Measurements from ENCODE around the gene ICE1.
"Not testable (repeated sequence)": the region's sequence is repeated elsewhere in the genome, so short reads cannot be mapped to it uniquely, and the experiment has no call there.

ICE1 gene

DNA sequence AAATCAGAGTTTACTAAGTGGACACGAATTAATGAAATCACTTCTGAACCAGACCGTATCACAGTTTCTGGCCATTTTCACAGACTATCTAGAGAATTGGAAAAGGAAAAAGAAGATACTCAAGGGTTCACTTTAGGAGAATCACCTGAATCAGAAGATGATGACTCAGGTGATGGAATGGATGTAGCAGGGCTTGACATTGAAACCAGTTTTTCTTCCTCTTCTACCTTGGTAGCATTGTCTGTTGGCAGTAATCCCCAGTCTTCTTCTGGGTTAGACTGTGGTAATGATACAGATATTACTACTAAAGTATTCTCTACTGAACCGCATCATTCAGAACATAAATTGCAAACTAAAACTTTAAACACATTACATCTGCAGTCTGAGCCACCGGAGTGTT is 38.5 kb downstream of the ICE1 start:
- H3K4me3 ChIP-seq (ENCODE audit: low read length), result no peak overlapping the region
- no peak for TF ChIP-seq ZNF274 (IDR thresholded peaks at IDR 0.05; ENCODE audit: low read depth, low read length)

DNA sequence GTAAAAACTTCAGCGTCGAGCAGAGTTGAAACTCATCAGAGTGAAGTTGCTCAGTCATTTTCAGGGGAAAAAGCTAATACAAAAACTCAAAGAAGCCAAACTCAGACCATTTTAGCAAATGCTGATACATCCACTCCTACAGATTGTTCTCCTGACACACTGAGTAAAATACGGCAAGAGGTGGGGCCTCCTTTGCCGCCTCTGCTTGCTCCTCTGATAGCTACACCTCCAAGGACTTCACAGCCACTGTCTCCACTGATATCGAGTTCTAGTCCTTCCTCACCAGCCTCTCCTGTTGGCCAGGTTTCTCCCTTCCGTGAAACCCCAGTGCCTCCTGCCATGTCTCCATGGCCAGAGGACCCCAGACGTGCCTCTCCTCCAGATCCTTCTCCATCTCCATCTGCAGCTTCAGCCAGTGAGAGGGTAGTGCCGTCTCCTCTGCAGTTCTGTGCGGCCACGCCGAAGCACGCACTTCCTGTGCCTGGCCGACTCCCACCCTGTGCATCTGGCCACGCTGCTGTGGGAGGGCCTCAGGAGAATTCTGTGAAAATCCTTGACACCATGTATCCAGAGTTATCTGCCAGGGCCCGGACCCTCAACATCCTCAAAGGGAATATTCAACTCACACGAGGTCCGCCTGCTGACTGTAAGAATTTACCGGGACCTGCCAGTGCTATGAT is 41.7 kb downstream of the ICE1 start:
- TF ChIP-seq ZNF274 (IDR thresholded peaks at IDR 0.05; ENCODE audit: low read depth, low read length), result no peak
- H3K4me3 ChIP-seq (ENCODE audit: low read length), result no peak overlapping the region

DNA sequence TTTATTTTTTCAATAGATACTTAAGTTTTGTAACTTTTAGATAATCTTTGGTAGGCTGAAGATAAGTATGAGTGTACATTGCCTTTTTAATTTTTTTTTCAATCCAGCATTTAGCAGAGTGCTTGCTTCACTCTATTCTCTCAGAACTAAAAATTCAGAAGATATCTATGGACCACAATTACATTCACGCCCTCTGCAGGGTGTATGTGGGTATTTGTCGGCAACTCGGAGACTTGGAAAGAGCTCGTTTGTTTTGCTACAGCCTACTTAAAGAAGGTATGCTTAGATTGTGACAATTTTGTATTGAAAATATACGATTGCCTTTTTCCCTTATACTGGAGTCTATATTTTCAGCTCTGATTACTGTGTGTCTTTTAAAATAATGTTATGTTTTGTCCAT is 43.8 kb downstream of the ICE1 start:
- no peak for TF ChIP-seq ZNF274 (IDR thresholded peaks at IDR 0.05; ENCODE audit: low read depth, low read length)
- no peak overlapping the region for H3K4me3 ChIP-seq (ENCODE audit: low read length)

DNA sequence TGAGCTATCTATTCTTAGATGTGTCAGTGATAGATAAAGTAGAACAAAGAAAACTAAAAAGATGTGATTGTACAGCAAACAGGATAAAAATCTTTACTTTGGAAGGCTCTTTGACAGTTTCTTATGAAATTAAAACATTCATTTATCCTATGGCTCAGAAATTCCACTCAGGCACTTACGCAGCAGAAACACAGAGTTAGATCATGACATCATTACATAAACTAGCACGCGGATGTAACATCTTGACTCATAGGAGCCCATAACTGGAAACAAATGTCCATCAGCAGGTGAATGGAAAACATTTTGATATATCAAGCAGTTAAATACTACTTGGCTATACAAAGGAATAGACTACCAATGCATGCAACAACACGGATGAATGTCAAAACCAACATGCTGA is 45.3 kb downstream of the ICE1 start:
- no peak for TF ChIP-seq ZNF274 (IDR thresholded peaks at IDR 0.05; ENCODE audit: low read depth, low read length)
- H3K4me3 ChIP-seq (ENCODE audit: low read length), result no peak overlapping the region

DNA sequence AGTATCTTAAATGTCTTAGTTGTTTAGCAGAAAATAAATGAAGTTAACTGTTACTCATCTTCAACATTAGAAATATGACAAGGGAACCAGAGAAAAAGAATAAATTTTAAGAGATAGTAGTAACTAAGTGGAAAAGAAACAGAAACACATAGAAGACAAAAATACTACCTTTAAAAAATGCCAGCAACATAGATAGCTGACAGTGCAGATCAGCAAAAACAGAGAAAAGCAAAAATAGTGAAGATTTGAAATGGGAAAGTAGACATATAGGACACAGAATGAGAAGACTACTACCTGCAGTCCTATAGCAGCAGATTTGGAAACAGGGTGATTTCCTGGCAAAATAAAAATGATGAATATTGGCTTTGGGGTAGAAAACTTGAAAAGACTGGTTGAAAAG is 48.5 kb downstream of the ICE1 start:
- no peak overlapping the region for H3K4me3 ChIP-seq (ENCODE audit: low read length)
- no peak for TF ChIP-seq ZNF274 (IDR thresholded peaks at IDR 0.05; ENCODE audit: low read depth, low read length)

DNA sequence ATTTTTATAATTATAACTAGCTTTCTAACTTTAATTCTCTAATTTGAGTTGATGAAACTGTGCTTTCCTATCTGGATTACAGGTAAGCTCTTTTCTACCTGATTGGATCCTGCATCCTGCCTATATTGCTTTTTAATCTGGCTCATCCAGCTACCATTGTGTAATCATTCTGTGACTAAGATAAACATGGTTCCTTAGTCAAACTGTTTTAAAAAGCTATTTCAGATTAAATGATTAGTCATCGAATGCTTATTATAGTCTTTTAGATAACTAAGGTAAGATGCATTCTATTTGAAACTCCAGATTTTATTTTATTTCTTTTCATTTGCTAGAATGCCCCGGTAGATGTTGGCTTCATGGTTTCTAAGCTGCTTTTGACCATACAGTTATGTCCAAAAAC is 50.7 kb downstream of the ICE1 start:
- no peak for TF ChIP-seq ZNF274 (IDR thresholded peaks at IDR 0.05; ENCODE audit: low read depth, low read length)

DNA sequence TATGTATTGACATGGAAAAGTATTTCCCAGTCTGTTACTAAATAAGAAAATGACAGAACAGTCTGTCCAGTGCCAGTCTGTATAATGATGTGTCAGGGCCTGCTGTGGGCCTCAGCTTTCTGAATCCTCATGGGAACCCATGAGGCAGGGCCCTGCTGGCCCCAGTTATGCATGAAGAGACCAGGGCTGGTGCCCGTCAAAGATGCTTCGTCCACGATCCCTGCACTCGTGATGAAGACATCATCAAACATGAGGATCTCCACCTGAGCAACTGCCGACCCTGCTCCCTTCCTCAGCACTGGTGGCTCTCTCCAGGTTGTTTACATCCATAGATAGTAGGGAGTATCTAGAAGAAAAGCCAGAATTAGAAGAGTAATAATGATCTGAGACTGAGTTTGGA is 52.5 kb downstream of the ICE1 start:
- TF ChIP-seq ZNF274 (IDR thresholded peaks at IDR 0.05; ENCODE audit: low read depth, low read length), result no peak
- no peak overlapping the region for H3K4me3 ChIP-seq (ENCODE audit: low read length)

More for the DNA sequence above, 50.7 kb downstream of the ICE1 start:
- H3K4me3 ChIP-seq (ENCODE audit: low read length), result no peak overlapping the region

DNA sequence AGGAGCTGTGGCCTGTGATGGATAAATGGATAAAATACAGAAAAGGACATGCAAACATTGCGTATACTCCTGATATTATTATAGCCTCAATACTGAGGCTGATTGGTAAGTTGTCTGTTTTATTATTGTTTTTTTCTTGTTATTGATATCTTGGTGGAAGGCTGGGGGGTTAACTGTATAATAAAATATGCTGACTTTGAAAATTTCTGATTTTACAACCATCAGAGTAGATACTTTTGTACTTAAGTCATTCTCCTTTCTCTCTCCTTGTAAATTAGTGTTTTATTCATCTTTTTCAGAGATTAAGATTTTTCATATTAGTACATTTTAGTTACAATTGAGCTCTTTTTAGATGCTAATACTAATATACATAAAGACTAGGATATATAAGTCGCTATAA is 53.5 kb downstream of the ICE1 start:
- no peak for TF ChIP-seq ZNF274 (IDR thresholded peaks at IDR 0.05; ENCODE audit: low read depth, low read length)

DNA sequence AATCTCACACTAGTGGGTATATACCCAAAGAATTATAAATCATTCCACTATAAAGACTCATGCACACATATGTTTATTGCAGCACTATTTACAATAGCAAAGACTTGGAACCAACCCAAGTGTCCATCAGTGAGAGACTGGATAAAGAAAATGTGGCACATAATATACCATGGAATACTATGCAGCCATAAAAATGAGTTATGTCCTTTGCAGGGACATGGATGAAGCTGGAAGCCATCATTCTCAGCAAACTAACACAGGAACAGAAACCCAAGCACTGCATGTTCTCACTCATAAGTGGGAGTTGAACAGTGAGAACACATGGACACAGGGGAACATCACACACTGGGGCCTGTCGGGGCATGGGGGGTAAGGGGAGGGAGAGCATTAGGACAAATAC is 57.1 kb downstream of the ICE1 start:
- H3K4me3 ChIP-seq (ENCODE audit: low read length), result not testable (repeated sequence)

More for the DNA sequence above, 53.5 kb downstream of the ICE1 start:
- no peak overlapping the region for H3K4me3 ChIP-seq (ENCODE audit: low read length)

DNA sequence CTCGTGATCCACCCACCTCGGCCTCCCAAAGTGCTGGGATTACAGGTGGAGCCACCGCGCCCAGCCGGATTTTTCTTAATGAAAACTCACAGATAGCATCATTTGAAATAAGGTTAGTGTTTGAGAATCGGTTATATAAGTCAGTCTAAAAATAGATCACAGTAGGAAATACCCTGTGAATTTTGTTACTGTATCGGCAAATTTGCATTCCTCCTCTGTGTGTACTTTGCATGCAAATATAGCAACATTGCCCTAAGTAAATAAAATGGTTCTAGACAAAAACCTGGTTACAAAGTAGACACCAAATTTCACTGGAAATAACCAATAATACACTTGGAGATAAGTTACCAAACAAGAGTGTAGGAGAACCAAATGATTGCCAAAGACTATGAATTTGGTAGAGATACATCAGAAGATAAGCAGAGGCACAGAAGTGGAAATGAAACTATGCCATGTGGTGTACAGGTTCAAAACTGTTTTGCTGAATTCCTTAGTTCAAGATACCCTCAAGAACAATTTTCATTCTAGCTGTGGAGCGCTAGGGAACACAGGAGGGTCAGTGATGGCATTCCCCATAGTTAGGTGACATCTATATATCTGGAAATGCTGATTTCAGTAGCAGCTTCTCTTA is 58.1 kb downstream of the ICE1 start:
- H3K4me3 ChIP-seq (ENCODE audit: low read length), result no peak overlapping the region
- TF ChIP-seq ZNF274 (IDR thresholded peaks at IDR 0.05; ENCODE audit: low read depth, low read length), result no peak

DNA sequence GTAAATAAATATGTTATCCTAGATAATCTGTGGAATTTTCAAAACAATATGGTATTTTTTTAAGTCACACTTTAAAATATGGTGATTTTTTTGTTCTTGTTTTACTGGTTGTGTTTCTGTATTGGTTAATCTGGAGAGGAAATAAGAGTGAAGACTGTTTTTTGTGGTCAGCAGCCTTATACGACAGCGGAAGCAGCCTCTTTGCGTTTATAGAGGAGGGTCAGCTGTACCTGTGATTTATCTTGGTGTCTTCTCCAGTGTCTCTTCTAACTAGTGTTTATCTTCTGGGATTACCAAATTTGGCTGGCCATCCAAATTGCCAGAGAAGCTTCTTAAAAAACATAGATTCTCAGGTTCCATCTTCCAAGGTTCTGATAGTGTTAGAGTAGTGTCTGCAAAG is 58.7 kb downstream of the ICE1 start:
- H3K4me3 ChIP-seq (ENCODE audit: low read length), result no peak overlapping the region
- no peak for TF ChIP-seq ZNF274 (IDR thresholded peaks at IDR 0.05; ENCODE audit: low read depth, low read length)

DNA sequence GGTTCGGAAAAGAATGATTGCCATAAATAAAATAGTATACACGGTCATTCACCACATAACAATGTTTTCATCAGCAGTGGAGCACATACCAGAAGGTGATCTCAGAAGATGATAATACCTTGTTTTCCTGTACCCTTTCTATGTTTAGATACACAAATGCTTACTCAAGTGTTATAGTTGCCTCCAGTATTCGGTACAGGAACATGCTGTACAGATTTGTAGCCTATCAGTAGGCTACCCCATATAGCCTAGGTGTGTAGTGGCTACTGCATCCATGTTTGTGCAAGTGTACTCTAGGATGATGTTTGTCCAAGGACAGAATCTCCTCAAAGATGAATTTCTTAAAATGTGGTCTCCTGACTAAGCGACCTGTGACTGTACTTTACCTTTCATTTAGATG is 59.2 kb downstream of the ICE1 start:
- no peak overlapping the region for H3K4me3 ChIP-seq (ENCODE audit: low read length)
- TF ChIP-seq ZNF274 (IDR thresholded peaks at IDR 0.05; ENCODE audit: low read depth, low read length), result no peak

DNA sequence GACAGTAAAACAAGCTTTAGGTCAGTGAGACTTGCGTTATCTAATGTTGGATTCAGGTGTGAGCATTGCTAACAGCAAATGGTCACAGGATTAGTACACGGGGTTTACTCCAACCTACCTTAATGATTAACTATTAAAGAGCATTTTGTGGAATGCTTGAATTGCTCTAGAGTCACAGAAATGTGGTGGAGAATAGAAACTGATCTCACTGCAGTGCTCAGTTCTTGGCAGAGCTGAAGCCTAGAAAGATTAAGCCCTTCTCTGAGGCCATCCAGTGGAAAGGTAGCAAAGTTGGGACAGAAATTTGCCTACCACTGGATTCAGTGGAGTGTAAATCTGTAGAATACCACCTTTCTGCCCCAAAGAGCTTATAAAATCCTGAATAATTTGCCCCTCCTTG is 60.9 kb downstream of the ICE1 start:
- H3K4me3 ChIP-seq (ENCODE audit: low read length), result no peak overlapping the region
- TF ChIP-seq ZNF274 (IDR thresholded peaks at IDR 0.05; ENCODE audit: low read depth, low read length), result no peak

DNA sequence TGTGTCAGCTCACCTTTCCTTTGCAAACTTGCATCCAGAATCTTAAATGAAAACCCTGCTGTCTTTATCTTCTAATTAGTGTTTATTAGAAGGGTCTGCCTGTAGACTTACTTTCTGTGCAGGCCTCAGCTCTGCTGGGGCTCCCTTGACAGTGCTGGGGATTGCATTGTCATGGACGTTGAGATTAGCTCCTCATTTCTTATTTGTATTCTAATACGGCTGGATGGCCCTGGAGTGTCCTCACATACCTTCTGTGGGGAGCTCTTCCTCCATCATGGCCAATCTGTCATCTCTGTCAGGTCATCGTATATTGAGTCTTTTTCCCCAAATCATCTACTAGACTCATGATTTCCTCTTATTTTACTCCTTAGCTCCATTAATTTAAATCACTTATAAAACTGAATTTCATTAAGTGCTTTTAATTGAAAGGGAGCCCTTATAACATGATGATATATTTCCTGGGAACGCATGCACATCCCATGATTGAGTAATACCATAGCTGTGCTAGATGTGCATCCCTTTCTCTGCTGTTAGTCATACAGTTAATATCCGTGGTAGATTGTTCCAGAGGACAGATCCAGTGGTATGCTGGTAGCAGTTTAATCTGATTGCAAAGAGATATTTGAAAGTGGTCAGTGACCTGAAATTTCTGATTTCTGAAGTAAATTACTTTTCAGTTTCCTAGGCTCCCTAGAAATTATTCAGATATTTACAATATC is 61.6 kb downstream of the ICE1 start:
- H3K4me3 ChIP-seq (ENCODE audit: low read length), result no peak overlapping the region
- no peak for TF ChIP-seq ZNF274 (IDR thresholded peaks at IDR 0.05; ENCODE audit: low read depth, low read length)

DNA sequence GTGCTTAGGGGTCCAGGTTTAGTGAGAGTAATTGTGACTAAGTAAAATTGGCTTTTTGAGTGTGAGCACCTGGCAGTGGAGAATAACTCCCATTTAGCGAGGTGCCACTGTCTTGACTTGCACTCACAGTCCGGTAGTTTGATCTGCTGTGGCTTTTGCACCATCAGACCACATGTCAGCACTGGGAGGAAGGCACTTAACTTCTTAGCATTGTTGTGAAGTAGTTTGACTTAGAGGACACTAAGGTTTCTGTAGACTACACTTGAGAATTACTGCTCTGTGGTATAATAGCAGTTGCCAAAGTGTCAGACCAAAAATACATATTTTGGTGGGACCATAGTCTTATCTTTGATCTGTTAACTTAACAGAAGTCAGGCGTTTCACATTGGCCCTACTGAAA is 63.6 kb downstream of the ICE1 start:
- H3K4me3 ChIP-seq (ENCODE audit: low read length), result no peak overlapping the region
- TF ChIP-seq ZNF274 (IDR thresholded peaks at IDR 0.05; ENCODE audit: low read depth, low read length), result no peak

All from GM08714 (cell line).